ENCODE measurements around the gene MAJIN. TPM values are rescaled to one million over a fixed set of nuclear protein-coding genes. Genes with fewer than 3 reads are reported as not detected.

Gene MAJIN
- total and polyA plus RNA-seq, 2 experiments from 2014 or later: not detected

GRCh38 chr11:64926689-64927088, 45.2 kb downstream of the MAJIN start:
- Histone ChIP-seq H3K9me2 (ENCODE audit: insufficient read depth) (no peaks in the 10 kb centered on the region), H3K36me3 (ENCODE audit: insufficient read depth) (no peaks in the 10 kb centered on the region), H3K27me3 (ENCODE audit: insufficient read depth) (no peaks in the 10 kb centered on the region), H3K4me2 (no peak overlapping the region), H3K79me2 (replicated peaks; ENCODE audit: insufficient read depth) (no peaks in the 10 kb centered on the region), H3K4me3 (no peak overlapping the region), H3K27ac (ENCODE audit: low read depth) (no peak overlapping the region), H3F3A (replicated peaks; ENCODE audit: low read depth) (no peaks in the 10 kb centered on the region), H4K20me1 (replicated peaks; ENCODE audit: insufficient read depth) (no peaks in the 10 kb centered on the region; the same call in 1 of the 2 replicates), H3K4me1 (ENCODE audit: insufficient read depth) (peaks cover 4% of the 10 kb centered on the region; the same call in 1 of the 2 replicates), H2AFZ (no peak overlapping the region)
- Mint-ChIP-seq H3K36me3 (ENCODE audit: low read depth) (no peaks in the 10 kb centered on the region), H3K4me3 (no peak overlapping the region), H3K27ac (no peak overlapping the region), H3K27me3 (ENCODE audit: insufficient read depth, low read depth, poor library complexity) (peaks cover 14% of the 10 kb centered on the region), H3K4me1 (peaks cover 6% of the 10 kb centered on the region; the same call in 1 of the 3 replicates), H3K9me3 (no peaks in the 10 kb centered on the region; the same call in 2 of the 3 replicates)
- ATAC-seq (no peak), DNase-seq (ENCODE audit: low spot score) (no peak)
- TF ChIP-seq ZNF114 (CRISPR knock-in tag; IDR thresholded peaks at IDR 0.05): no peak
- TF ChIP-seq EZH2 (IDR thresholded peaks at IDR 0.05; ENCODE audit: low read depth, unreplicated experiment): no peak
- no peak for TF ChIP-seq CTCF (conservative IDR thresholded peaks at IDR 0.05; ENCODE audit: low read depth in 2 of 2)
- no peak for TF ChIP-seq NANOG (IDR thresholded peaks at IDR 0.05; ENCODE audit: borderline replicate concordance)
- no peak for TF ChIP-seq ZNF462 (CRISPR knock-in tag; IDR thresholded peaks at IDR 0.05)
- no peak for TF ChIP-seq JUNB (IDR thresholded peaks at IDR 0.05; ENCODE audit: unreplicated experiment)
- no peak for TF ChIP-seq CREB1 (CRISPR knock-in tag; IDR thresholded peaks at IDR 0.05; ENCODE audit: low read depth)
- no peak for TF ChIP-seq REST (IDR thresholded peaks at IDR 0.05; ENCODE audit: unreplicated experiment)
- TF ChIP-seq ZNF331 (CRISPR knock-in tag; IDR thresholded peaks at IDR 0.05; ENCODE audit: low read depth): no peak
- no peak for TF ChIP-seq ETS1 (IDR thresholded peaks at IDR 0.05)
- TF ChIP-seq STAT1 (IDR thresholded peaks at IDR 0.05; ENCODE audit: unreplicated experiment): no peak
- TF ChIP-seq POLR2AphosphoS5 (IDR thresholded peaks at IDR 0.05; ENCODE audit: low read depth): no peak
- no peak for TF ChIP-seq EZH2phosphoT487 (IDR thresholded peaks at IDR 0.05; ENCODE audit: unreplicated experiment)
